ENCODE measurements around the gene FHIT. TPM values are rescaled to one million over a fixed set of nuclear protein-coding genes. Genes with fewer than 3 reads are reported as not detected.

Gene FHIT
- total RNA-seq, 1 experiment from 2014 or later, result 3.6 TPM

DNA sequence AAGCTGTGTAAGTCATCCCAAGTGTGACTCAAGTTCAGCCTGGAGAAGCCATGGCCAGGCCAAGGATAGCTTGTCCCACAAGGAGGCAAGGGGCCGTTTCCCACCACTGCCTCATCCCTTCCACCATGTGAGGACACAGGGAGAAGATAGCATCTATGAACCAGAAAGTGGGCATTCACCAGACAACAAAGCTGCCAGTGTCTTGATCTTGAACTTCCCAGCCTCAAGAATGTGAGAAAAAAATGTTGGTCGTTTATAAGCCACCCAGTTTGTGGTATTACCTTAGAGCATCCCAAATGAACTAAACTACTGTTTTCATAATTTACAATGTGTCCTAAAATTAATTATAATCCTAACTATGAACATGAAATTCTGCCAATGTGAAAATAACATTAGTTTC, 1270.7 kb downstream of the FHIT start:
- DNase-seq (no peak), ATAC-seq (no peak)
- no peaks in the 10 kb centered on the region for H3K9me2 ChIP-seq (replicated peaks; ENCODE audit: low read length)
- no peak overlapping the region for H3K4me3 ChIP-seq (ENCODE audit: low read length)
- no peaks in the 10 kb centered on the region for H3K9me3 ChIP-seq (ENCODE audit: low read length)
- ChIA-PET POLR2A (ENCODE audit: unreplicated experiment) (no interaction called here), CTCF (no interaction called here)
- H3K4me1 ChIP-seq (ENCODE audit: insufficient read depth, low read length), result no peaks in the 10 kb centered on the region
- intact Hi-C loops (cut with micrococcal nuclease), result no loop called here
- H4K20me1 ChIP-seq (ENCODE audit: low read length), result no peaks in the 10 kb centered on the region
- BruUV-seq (replicated peaks), result no TSS peak
- H3K79me2 ChIP-seq (ENCODE audit: low read length), result no peaks in the 10 kb centered on the region
- H3K9ac ChIP-seq (ENCODE audit: low read length), result no peak overlapping the region
- TF ChIP-seq, protein P1, sequence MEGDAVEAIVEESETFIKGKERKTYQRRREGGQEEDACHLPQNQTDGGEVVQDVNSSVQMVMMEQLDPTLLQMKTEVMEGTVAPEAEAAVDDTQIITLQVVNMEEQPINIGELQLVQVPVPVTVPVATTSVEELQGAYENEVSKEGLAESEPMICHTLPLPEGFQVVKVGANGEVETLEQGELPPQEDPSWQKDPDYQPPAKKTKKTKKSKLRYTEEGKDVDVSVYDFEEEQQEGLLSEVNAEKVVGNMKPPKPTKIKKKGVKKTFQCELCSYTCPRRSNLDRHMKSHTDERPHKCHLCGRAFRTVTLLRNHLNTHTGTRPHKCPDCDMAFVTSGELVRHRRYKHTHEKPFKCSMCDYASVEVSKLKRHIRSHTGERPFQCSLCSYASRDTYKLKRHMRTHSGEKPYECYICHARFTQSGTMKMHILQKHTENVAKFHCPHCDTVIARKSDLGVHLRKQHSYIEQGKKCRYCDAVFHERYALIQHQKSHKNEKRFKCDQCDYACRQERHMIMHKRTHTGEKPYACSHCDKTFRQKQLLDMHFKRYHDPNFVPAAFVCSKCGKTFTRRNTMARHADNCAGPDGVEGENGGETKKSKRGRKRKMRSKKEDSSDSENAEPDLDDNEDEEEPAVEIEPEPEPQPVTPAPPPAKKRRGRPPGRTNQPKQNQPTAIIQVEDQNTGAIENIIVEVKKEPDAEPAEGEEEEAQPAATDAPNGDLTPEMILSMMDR (conservative IDR thresholded peaks at IDR 0.05; ENCODE audit: low read depth, low read length), result no peak
- TF ChIP-seq EZH2phosphoT487 (IDR thresholded peaks at IDR 0.05; ENCODE audit: borderline replicate concordance, low read length) (no peak), EZH2 (IDR thresholded peaks at IDR 0.05; ENCODE audit: low read length, unreplicated experiment) (no peak)
- no peaks in the 10 kb centered on the region; the same call in 1 of the 2 replicates for H3K27me3 ChIP-seq (ENCODE audit: low read length)
- no peak overlapping the region for H2AFZ ChIP-seq (ENCODE audit: low read length)
- no peaks in the 10 kb centered on the region for H3F3A ChIP-seq (ENCODE audit: low read length, unreplicated experiment)
- no peak overlapping the region for H3K4me2 ChIP-seq (ENCODE audit: low read length)
- no peak overlapping the region for H3K27ac ChIP-seq (ENCODE audit: low read length)
- no peaks in the 10 kb centered on the region for H3K36me3 ChIP-seq (ENCODE audit: low read depth, low read length)

DNA sequence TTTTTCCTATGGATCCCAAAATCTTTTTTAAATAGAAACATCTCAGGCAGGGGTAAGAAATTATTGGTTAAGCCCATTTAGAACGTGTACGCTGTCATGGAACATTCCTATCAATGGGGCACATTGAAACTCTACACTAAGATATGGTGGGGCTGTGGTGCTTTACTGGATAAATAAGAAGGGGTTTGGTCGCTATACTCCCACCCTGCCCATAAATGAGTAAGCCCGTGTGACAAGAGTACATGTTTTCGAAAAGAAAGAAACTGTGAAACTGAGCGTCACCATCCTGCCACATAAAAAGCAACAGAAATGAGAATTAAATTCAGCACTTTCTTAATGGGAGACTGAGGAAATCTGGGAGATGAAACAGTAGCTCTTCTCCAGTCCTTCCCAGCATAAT, 1271.7 kb downstream of the FHIT start:
- Histone ChIP-seq H3K9me2 (replicated peaks; ENCODE audit: low read length) (no peaks in the 10 kb centered on the region), H3K79me2 (ENCODE audit: low read length) (no peaks in the 10 kb centered on the region), H3K9ac (ENCODE audit: low read length) (no peak overlapping the region), H3K4me1 (ENCODE audit: insufficient read depth, low read length) (no peaks in the 10 kb centered on the region), H3K4me2 (ENCODE audit: low read length) (no peak overlapping the region), H3K27me3 (ENCODE audit: low read length) (no peaks in the 10 kb centered on the region; the same call in 1 of the 2 replicates), H3K36me3 (ENCODE audit: low read depth, low read length) (no peaks in the 10 kb centered on the region), H3F3A (ENCODE audit: low read length, unreplicated experiment) (no peaks in the 10 kb centered on the region), H3K9me3 (ENCODE audit: low read length) (no peaks in the 10 kb centered on the region), H2AFZ (ENCODE audit: low read length) (no peak overlapping the region), H4K20me1 (ENCODE audit: low read length) (no peaks in the 10 kb centered on the region), H3K4me3 (ENCODE audit: low read length) (no peak overlapping the region), H3K27ac (ENCODE audit: low read length) (no peak overlapping the region)
- intact Hi-C loops (cut with micrococcal nuclease), result no loop called here
- POLR2A ChIA-PET (ENCODE audit: unreplicated experiment), result no interaction called here
- BruUV-seq (replicated peaks), result no TSS peak
- TF ChIP-seq EZH2 (IDR thresholded peaks at IDR 0.05; ENCODE audit: low read length, unreplicated experiment) (no peak), EZH2phosphoT487 (IDR thresholded peaks at IDR 0.05; ENCODE audit: borderline replicate concordance, low read length) (no peak)
- TF ChIP-seq, protein P1 (conservative IDR thresholded peaks at IDR 0.05; ENCODE audit: low read depth, low read length), result no peak
- no peak for DNase-seq
- CTCF ChIA-PET, result no interaction called here
- no peak for ATAC-seq

DNA sequence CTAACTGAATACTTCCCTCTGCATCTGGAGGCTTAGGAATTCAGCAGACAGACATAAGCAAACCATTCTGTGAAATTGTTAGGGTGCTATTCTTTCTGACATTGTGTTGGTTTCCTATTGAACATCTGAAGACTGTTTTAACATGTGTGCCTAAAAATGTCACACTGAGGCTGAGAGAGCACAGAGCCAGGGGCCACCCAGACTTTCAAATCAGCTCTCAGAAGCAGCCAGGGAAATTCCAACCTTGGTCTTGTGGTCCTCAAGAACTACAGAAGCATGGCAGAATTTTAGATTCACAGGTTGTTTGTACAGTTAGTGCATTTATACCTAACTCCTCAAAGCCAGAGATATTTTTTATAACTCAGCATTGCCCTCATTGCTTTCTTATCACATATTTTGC, 1272.3 kb downstream of the FHIT start:
- no peak for ATAC-seq
- Histone ChIP-seq H3K4me2 (ENCODE audit: low read length) (no peak overlapping the region), H3K36me3 (ENCODE audit: low read depth, low read length) (no peaks in the 10 kb centered on the region), H4K20me1 (ENCODE audit: low read length) (no peaks in the 10 kb centered on the region), H3K4me1 (ENCODE audit: insufficient read depth, low read length) (no peaks in the 10 kb centered on the region), H3K9ac (ENCODE audit: low read length) (no peak overlapping the region), H3F3A (ENCODE audit: low read length, unreplicated experiment) (no peaks in the 10 kb centered on the region), H3K27ac (ENCODE audit: low read length) (no peak overlapping the region), H3K9me3 (ENCODE audit: low read length) (no peaks in the 10 kb centered on the region), H3K27me3 (ENCODE audit: low read length) (no peaks in the 10 kb centered on the region; the same call in 1 of the 2 replicates), H2AFZ (ENCODE audit: low read length) (no peak overlapping the region), H3K4me3 (ENCODE audit: low read length) (no peak overlapping the region), H3K79me2 (ENCODE audit: low read length) (no peaks in the 10 kb centered on the region), H3K9me2 (replicated peaks; ENCODE audit: low read length) (no peaks in the 10 kb centered on the region)
- intact Hi-C loops (cut with micrococcal nuclease), result no loop called here
- BruUV-seq (replicated peaks), result no TSS peak
- ChIA-PET CTCF (no interaction called here), POLR2A (ENCODE audit: unreplicated experiment) (no interaction called here)
- TF ChIP-seq EZH2 (IDR thresholded peaks at IDR 0.05; ENCODE audit: low read length, unreplicated experiment) (no peak), EZH2phosphoT487 (IDR thresholded peaks at IDR 0.05; ENCODE audit: borderline replicate concordance, low read length) (no peak)
- TF ChIP-seq, protein P1 (conservative IDR thresholded peaks at IDR 0.05; ENCODE audit: low read depth, low read length), result no peak
- DNase-seq, result no peak

Data from PC-3 (cell line).